Measurements from ENCODE around the gene ZNF33A.

DNA sequence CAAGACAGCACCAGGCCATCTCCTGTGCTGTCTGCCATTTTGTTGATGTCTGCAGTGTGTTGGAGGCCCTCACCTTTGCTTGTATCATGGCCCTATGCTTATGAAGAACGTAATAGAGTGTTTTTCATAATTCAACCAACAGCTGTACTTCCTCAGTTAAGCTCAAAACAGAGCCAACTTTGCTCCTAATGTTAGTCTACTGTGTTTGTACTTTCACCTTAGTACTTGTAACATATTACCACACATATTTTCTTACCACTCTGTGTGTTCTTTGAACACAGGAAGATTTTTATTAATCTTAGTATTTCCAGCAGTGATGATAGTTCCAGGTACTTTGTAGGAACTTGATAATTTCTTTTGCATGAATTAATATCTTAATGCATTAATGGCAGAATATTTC lies 5.9 kb downstream of the ZNF33A start:
- TF ChIP-seq NANOG (IDR thresholded peaks at IDR 0.05; ENCODE audit: borderline replicate concordance) (no peak), CTCF (conservative IDR thresholded peaks at IDR 0.05; ENCODE audit: low read depth in 2 of 2) (no peak), EZH2 (IDR thresholded peaks at IDR 0.05; ENCODE audit: low read depth, unreplicated experiment) (no peak), EZH2phosphoT487 (IDR thresholded peaks at IDR 0.05; ENCODE audit: unreplicated experiment) (no peak), CREB1 (CRISPR knock-in tag; IDR thresholded peaks at IDR 0.05; ENCODE audit: low read depth) (no peak), POLR2AphosphoS5 (IDR thresholded peaks at IDR 0.05; ENCODE audit: low read depth) (no peak), ZNF331 (CRISPR knock-in tag; IDR thresholded peaks at IDR 0.05; ENCODE audit: low read depth) (no peak), ETS1 (IDR thresholded peaks at IDR 0.05) (no peak), ZNF114 (CRISPR knock-in tag; IDR thresholded peaks at IDR 0.05) (no peak), JUNB (IDR thresholded peaks at IDR 0.05; ENCODE audit: unreplicated experiment) (no peak), STAT1 (IDR thresholded peaks at IDR 0.05; ENCODE audit: unreplicated experiment) (no peak)
- TF ChIP-seq, protein P1, sequence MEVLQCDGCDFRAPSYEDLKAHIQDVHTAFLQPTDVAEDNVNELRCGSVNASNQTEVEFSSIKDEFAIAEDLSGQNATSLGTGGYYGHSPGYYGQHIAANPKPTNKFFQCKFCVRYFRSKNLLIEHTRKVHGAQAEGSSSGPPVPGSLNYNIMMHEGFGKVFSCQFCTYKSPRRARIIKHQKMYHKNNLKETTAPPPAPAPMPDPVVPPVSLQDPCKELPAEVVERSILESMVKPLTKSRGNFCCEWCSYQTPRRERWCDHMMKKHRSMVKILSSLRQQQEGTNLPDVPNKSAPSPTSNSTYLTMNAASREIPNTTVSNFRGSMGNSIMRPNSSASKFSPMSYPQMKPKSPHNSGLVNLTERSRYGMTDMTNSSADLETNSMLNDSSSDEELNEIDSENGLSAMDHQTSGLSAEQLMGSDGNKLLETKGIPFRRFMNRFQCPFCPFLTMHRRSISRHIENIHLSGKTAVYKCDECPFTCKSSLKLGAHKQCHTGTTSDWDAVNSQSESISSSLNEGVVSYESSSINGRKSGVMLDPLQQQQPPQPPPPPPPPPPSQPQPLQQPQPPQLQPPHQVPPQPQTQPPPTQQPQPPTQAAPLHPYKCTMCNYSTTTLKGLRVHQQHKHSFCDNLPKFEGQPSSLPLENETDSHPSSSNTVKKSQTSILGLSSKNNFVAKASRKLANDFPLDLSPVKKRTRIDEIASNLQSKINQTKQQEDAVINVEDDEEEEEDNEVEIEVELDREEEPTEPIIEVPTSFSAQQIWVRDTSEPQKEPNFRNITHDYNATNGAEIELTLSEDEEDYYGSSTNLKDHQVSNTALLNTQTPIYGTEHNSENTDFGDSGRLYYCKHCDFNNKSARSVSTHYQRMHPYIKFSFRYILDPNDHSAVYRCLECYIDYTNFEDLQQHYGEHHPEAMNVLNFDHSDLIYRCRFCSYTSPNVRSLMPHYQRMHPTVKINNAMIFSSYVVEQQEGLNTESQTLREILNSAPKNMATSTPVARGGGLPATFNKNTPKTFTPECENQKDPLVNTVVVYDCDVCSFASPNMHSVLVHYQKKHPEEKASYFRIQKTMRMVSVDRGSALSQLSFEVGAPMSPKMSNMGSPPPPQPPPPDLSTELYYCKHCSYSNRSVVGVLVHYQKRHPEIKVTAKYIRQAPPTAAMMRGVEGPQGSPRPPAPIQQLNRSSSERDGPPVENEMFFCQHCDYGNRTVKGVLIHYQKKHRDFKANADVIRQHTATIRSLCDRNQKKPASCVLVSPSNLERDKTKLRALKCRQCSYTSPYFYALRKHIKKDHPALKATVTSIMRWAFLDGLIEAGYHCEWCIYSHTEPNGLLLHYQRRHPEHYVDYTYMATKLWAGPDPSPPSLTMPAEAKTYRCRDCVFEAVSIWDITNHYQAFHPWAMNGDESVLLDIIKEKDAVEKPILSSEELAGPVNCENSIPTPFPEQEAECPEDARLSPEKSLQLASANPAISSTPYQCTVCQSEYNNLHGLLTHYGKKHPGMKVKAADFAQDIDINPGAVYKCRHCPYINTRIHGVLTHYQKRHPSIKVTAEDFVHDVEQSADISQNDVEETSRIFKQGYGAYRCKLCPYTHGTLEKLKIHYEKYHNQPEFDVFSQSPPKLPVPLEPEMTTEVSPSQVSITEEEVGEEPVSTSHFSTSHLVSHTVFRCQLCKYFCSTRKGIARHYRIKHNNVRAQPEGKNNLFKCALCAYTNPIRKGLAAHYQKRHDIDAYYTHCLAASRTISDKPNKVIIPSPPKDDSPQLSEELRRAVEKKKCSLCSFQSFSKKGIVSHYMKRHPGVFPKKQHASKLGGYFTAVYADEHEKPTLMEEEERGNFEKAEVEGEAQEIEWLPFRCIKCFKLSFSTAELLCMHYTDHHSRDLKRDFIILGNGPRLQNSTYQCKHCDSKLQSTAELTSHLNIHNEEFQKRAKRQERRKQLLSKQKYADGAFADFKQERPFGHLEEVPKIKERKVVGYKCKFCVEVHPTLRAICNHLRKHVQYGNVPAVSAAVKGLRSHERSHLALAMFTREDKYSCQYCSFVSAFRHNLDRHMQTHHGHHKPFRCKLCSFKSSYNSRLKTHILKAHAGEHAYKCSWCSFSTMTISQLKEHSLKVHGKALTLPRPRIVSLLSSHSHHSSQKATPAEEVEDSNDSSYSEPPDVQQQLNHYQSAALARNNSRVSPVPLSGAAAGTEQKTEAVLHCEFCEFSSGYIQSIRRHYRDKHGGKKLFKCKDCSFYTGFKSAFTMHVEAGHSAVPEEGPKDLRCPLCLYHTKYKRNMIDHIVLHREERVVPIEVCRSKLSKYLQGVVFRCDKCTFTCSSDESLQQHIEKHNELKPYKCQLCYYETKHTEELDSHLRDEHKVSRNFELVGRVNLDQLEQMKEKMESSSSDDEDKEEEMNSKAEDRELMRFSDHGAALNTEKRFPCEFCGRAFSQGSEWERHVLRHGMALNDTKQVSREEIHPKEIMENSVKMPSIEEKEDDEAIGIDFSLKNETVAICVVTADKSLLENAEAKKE (CRISPR knock-in tag; IDR thresholded peaks at IDR 0.05) = no peak
- TF ChIP-seq, protein P2, sequence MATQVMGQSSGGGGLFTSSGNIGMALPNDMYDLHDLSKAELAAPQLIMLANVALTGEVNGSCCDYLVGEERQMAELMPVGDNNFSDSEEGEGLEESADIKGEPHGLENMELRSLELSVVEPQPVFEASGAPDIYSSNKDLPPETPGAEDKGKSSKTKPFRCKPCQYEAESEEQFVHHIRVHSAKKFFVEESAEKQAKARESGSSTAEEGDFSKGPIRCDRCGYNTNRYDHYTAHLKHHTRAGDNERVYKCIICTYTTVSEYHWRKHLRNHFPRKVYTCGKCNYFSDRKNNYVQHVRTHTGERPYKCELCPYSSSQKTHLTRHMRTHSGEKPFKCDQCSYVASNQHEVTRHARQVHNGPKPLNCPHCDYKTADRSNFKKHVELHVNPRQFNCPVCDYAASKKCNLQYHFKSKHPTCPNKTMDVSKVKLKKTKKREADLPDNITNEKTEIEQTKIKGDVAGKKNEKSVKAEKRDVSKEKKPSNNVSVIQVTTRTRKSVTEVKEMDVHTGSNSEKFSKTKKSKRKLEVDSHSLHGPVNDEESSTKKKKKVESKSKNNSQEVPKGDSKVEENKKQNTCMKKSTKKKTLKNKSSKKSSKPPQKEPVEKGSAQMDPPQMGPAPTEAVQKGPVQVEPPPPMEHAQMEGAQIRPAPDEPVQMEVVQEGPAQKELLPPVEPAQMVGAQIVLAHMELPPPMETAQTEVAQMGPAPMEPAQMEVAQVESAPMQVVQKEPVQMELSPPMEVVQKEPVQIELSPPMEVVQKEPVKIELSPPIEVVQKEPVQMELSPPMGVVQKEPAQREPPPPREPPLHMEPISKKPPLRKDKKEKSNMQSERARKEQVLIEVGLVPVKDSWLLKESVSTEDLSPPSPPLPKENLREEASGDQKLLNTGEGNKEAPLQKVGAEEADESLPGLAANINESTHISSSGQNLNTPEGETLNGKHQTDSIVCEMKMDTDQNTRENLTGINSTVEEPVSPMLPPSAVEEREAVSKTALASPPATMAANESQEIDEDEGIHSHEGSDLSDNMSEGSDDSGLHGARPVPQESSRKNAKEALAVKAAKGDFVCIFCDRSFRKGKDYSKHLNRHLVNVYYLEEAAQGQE (IDR thresholded peaks at IDR 0.05; ENCODE audit: unreplicated experiment) = no peak
